ENCODE measurements around the gene RNF43. TPM values are rescaled to one million over a fixed set of nuclear protein-coding genes. Genes with fewer than 3 reads are reported as not detected.

The RNF43 gene
- total and polyA plus RNA-seq, 2 experiments from 2014 or later = under 0.01 to 0.23 TPM

DNA sequence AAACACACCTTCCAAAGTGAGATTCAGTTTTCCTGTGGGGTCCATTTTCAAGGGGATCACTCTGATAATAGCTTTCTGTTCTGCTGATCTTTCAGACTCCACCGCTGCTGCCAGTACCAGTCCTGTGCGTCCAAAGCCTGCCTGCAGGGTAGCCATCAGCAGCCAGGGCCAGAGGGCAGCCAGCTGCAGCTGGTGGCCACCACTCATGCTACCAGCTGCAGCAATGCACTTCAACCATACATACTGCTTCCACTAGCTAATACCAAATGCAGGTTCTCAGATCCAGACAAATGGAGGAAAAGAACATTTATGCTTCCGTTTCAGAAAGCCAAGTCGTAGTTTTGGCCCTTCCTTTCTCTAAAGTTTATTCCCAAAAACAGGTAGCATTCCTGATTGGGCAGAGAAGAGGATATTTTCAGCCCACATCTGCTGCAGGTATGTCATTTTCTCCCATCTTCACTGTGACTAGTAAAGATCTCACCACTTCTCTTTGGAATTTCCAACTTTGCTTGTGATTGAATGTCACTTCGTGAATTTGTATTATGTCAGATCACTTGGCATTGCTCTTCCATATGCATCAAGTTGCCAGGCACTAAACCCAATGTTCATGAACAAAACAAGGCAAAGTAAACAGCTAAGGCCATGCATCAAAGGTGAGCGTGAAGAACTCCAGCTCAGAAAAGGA is 1.8 kb downstream of the RNF43 start:
- Histone ChIP-seq H3K9me3 (ENCODE audit: low read depth) (no peaks in the 10 kb centered on the region), H3K4me3 (no peak overlapping the region), H3K27ac (no peak overlapping the region), H3K4me1 (ENCODE audit: insufficient read depth) (peaks cover 4% of the 10 kb centered on the region; the same call in 1 of the 2 replicates), H4K20me1 (ENCODE audit: insufficient read depth) (no peaks in the 10 kb centered on the region), H3K4me2 (ENCODE audit: unreplicated experiment) (no peak overlapping the region), H3F3A (ENCODE audit: insufficient read depth) (no peaks in the 10 kb centered on the region), H3K36me3 (ENCODE audit: low read depth) (no peaks in the 10 kb centered on the region), H3K9ac (no peak overlapping the region), H3K9me2 (ENCODE audit: insufficient read depth) (no peaks in the 10 kb centered on the region), H3K79me2 (ENCODE audit: insufficient read depth) (no peaks in the 10 kb centered on the region), H3K27me3 (replicated peaks; ENCODE audit: insufficient read depth) (peaks cover 12% of the 10 kb centered on the region), H2AFZ (no peak overlapping the region)
- TF ChIP-seq EZH2phosphoT487 (IDR thresholded peaks at IDR 0.05; ENCODE audit: insufficient read depth, low read depth) = no peak
- TF ChIP-seq EZH2 (IDR thresholded peaks at IDR 0.05; ENCODE audit: insufficient read depth, poor library complexity, severe bottlenecking) = no peak
- 73 to 75% methylated on average over 6 of the region's 6 CpGs for WGBS, 2 experiments (ENCODE audit: low coverage in 1 of 2, low lambda C conversion rate in 2 of 2, missing lambda C conversion rate in 2 of 2)
- no peak for DNase-seq
- in situ Hi-C loops (cut with MboI) = no loop called here

DNA sequence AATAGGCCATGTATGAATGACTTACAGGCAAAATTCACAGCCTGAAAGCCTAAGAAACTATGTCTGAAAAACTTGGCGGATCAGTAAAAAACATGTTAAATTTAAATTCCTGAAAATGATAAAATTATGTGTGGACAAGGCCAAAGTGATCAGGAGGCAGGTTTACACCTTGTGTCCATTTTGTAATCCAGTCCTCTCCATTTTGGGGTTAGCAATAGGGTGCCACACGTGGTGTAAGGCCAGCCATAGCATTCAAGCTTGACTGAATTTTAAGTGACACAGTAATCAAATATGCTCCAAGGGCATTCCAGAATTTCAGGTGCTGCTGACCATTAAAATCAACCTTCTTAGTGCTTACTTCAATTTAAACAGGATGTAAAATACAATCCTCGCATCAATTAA is 2.7 kb downstream of the RNF43 start:
- H3K27ac ChIP-seq = no peak overlapping the region
- in situ Hi-C loops (cut with MboI) = no loop called here
- H2AFZ ChIP-seq = no peak overlapping the region
- TF ChIP-seq EZH2 (IDR thresholded peaks at IDR 0.05; ENCODE audit: insufficient read depth, poor library complexity, severe bottlenecking) = no peak
- no peak for TF ChIP-seq EZH2phosphoT487 (IDR thresholded peaks at IDR 0.05; ENCODE audit: insufficient read depth, low read depth)
- H4K20me1 ChIP-seq (ENCODE audit: insufficient read depth) = no peaks in the 10 kb centered on the region
- H3K9me2 ChIP-seq (ENCODE audit: insufficient read depth) = no peaks in the 10 kb centered on the region
- 55 to 63% methylated on average over 3 of the region's 3 CpGs for WGBS, 2 experiments (ENCODE audit: low coverage in 1 of 2, low lambda C conversion rate in 2 of 2, missing lambda C conversion rate in 2 of 2)
- H3K4me2 ChIP-seq (ENCODE audit: unreplicated experiment) = no peak overlapping the region
- no peak overlapping the region for H3K9ac ChIP-seq
- H3K9me3 ChIP-seq (ENCODE audit: low read depth) = no peaks in the 10 kb centered on the region
- H3F3A ChIP-seq (ENCODE audit: insufficient read depth) = no peaks in the 10 kb centered on the region
- DNase-seq = no peak
- H3K27me3 ChIP-seq (replicated peaks; ENCODE audit: insufficient read depth) = peaks cover 3% of the 10 kb centered on the region; the same call in 1 of the 2 replicates
- peaks cover 4% of the 10 kb centered on the region; the same call in 1 of the 2 replicates for H3K4me1 ChIP-seq (ENCODE audit: insufficient read depth)
- no peaks in the 10 kb centered on the region for H3K36me3 ChIP-seq (ENCODE audit: low read depth)
- H3K79me2 ChIP-seq (ENCODE audit: insufficient read depth) = no peaks in the 10 kb centered on the region
- no peak overlapping the region for H3K4me3 ChIP-seq

- TF ChIP-seq EZH2 (IDR thresholded peaks at IDR 0.05; ENCODE audit: insufficient read depth, poor library complexity, severe bottlenecking) = no peak
- no peak for TF ChIP-seq EZH2phosphoT487 (IDR thresholded peaks at IDR 0.05; ENCODE audit: insufficient read depth, low read depth)
- no peak overlapping the region for H3K4me2 ChIP-seq (ENCODE audit: unreplicated experiment)
- H3K9me2 ChIP-seq (ENCODE audit: insufficient read depth) = no peaks in the 10 kb centered on the region
- no peak overlapping the region for H3K4me3 ChIP-seq
- H3K27me3 ChIP-seq (replicated peaks; ENCODE audit: insufficient read depth) = no peaks in the 10 kb centered on the region
- H3K36me3 ChIP-seq (ENCODE audit: low read depth) = no peaks in the 10 kb centered on the region
- in situ Hi-C loops (cut with MboI) = no loop called here
- 52 to 53% methylated on average over 2 of the region's 2 CpGs for WGBS, 2 experiments (ENCODE audit: low coverage in 1 of 2, low lambda C conversion rate in 2 of 2, missing lambda C conversion rate in 2 of 2)
- no peaks in the 10 kb centered on the region for H3F3A ChIP-seq (ENCODE audit: insufficient read depth)
- H3K9ac ChIP-seq = no peak overlapping the region
- H4K20me1 ChIP-seq (ENCODE audit: insufficient read depth) = no peaks in the 10 kb centered on the region
- no peaks in the 10 kb centered on the region for H3K9me3 ChIP-seq (ENCODE audit: low read depth)
- H3K27ac ChIP-seq = no peak overlapping the region
- DNase-seq = no peak
- no peaks in the 10 kb centered on the region for H3K79me2 ChIP-seq (ENCODE audit: insufficient read depth)
- no peak overlapping the region for H2AFZ ChIP-seq
- H3K4me1 ChIP-seq (ENCODE audit: insufficient read depth) = peaks cover 9% of the 10 kb centered on the region
Observed at GRCh38 chr17:58413684-58414083, 3.6 kb downstream of the RNF43 start.

- no peaks in the 10 kb centered on the region for H3K27me3 ChIP-seq (replicated peaks; ENCODE audit: insufficient read depth)
- no peaks in the 10 kb centered on the region for H3F3A ChIP-seq (ENCODE audit: insufficient read depth)
- in situ Hi-C loops (cut with MboI) = no loop called here
- H2AFZ ChIP-seq = no peak overlapping the region
- no peak for DNase-seq
- H3K79me2 ChIP-seq (ENCODE audit: insufficient read depth) = no peaks in the 10 kb centered on the region
- H4K20me1 ChIP-seq (ENCODE audit: insufficient read depth) = no peaks in the 10 kb centered on the region
- H3K9me3 ChIP-seq (ENCODE audit: low read depth) = no peaks in the 10 kb centered on the region
- no peak overlapping the region for H3K9ac ChIP-seq
- 46 to 56% methylated on average over 3 of the region's 3 CpGs for WGBS, 2 experiments (ENCODE audit: low coverage in 1 of 2, low lambda C conversion rate in 2 of 2, missing lambda C conversion rate in 2 of 2)
- H3K36me3 ChIP-seq (ENCODE audit: low read depth) = no peaks in the 10 kb centered on the region
- no peaks in the 10 kb centered on the region for H3K9me2 ChIP-seq (ENCODE audit: insufficient read depth)
- H3K4me3 ChIP-seq = no peak overlapping the region
- no peak overlapping the region for H3K4me2 ChIP-seq (ENCODE audit: unreplicated experiment)
- H3K4me1 ChIP-seq (ENCODE audit: insufficient read depth) = peaks cover 9% of the 10 kb centered on the region
- no peak overlapping the region for H3K27ac ChIP-seq
- no peak for TF ChIP-seq EZH2 (IDR thresholded peaks at IDR 0.05; ENCODE audit: insufficient read depth, poor library complexity, severe bottlenecking)
- TF ChIP-seq EZH2phosphoT487 (IDR thresholded peaks at IDR 0.05; ENCODE audit: insufficient read depth, low read depth) = no peak
Observed at GRCh38 chr17:58412961-58413586, 4.3 kb downstream of the RNF43 start.

All from GM23248 (cell line).